ENCODE measurements around the gene GOLGA3.

DNA sequence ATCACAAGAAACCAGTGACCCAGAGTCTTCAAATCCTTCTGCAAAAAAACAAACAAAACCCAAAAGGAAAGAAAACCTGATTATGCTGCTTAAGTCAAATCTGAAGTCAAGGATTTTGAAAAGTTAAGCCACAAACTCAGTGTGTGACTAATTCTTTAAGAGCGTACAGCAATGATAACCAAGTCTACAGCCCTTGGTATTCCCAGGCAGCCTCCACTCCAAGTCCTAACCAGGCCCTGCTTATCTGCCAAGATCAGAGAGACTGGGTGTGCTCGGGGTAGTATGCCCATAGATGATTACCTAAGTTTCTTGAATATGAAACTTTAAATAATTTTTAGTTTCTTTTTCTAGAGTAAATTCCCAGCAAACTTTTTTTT is 104.9 kb downstream of the GOLGA3 start:
- TF ChIP-seq, protein P1, sequence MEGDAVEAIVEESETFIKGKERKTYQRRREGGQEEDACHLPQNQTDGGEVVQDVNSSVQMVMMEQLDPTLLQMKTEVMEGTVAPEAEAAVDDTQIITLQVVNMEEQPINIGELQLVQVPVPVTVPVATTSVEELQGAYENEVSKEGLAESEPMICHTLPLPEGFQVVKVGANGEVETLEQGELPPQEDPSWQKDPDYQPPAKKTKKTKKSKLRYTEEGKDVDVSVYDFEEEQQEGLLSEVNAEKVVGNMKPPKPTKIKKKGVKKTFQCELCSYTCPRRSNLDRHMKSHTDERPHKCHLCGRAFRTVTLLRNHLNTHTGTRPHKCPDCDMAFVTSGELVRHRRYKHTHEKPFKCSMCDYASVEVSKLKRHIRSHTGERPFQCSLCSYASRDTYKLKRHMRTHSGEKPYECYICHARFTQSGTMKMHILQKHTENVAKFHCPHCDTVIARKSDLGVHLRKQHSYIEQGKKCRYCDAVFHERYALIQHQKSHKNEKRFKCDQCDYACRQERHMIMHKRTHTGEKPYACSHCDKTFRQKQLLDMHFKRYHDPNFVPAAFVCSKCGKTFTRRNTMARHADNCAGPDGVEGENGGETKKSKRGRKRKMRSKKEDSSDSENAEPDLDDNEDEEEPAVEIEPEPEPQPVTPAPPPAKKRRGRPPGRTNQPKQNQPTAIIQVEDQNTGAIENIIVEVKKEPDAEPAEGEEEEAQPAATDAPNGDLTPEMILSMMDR (IDR thresholded peaks at IDR 0.05; ENCODE audit: low read depth, low read length): no peak
- TF ChIP-seq EZH2phosphoT487 (IDR thresholded peaks at IDR 0.05; ENCODE audit: low read depth): no peak

Data from OCI-LY3 (cell line).